ENCODE data around the gene ZBTB21.

Gene ZBTB21

GRCh38 chr21:41957991-41958766 is 52.0 kb downstream of the ZBTB21 start:
- H3K27ac ChIP-seq: peak overlapping the region; percentile 29 to 74
- peak; percentile 75 to 89 for DNase-seq
- H3K9me3 ChIP-seq: no peaks in the 10 kb centered on the region
- intact Hi-C loops (cut with DNase I; ENCODE audit: low total_unique reads): no loop called here
- no peaks in the 10 kb centered on the region for H3K36me3 ChIP-seq
- H3K4me3 ChIP-seq: no peak overlapping the region
- H3K4me1 ChIP-seq: peaks cover 0 to 38% (median 28%) of the 10 kb centered on the region in 4 donors
- peak; percentile 23 to 42 for TF ChIP-seq CTCF (IDR thresholded peaks at IDR 0.05)
- no peaks in the 10 kb centered on the region for H3K27me3 ChIP-seq

- Histone ChIP-seq H3K9me3 (no peaks in the 10 kb centered on the region), H3K27me3 (no peaks in the 10 kb centered on the region), H3K4me3 (no peak overlapping the region), H3K4me1 (peaks cover 0 to 48% (median 36%) of the 10 kb centered on the region in 4 donors), H3K36me3 (no peaks in the 10 kb centered on the region), H3K27ac (peak overlapping the region; percentile 29 to 74)
- intact Hi-C loops (cut with DNase I; ENCODE audit: low total_unique reads): no loop called here
- no peak for TF ChIP-seq CTCF (IDR thresholded peaks at IDR 0.05)
- no peak for DNase-seq
These were observed 53.0 kb downstream of the ZBTB21 start for GRCh38 chr21:41956926-41957729.

GRCh38 chr21:41955516-41955915 is 54.6 kb downstream of the ZBTB21 start:
- TF ChIP-seq CTCF (IDR thresholded peaks at IDR 0.05): no peak
- H3K4me3 ChIP-seq: no peak overlapping the region
- intact Hi-C loops (cut with DNase I; ENCODE audit: low total_unique reads): no loop called here
- no peaks in the 10 kb centered on the region for H3K27me3 ChIP-seq
- H3K4me1 ChIP-seq: peaks cover 0 to 63% (median 52%) of the 10 kb centered on the region in 4 donors
- DNase-seq: no peak
- H3K36me3 ChIP-seq: no peaks in the 10 kb centered on the region
- no peaks in the 10 kb centered on the region for H3K9me3 ChIP-seq
- no peak overlapping the region for H3K27ac ChIP-seq

- TF ChIP-seq CTCF (IDR thresholded peaks at IDR 0.05): no peak
- intact Hi-C loops (cut with DNase I; ENCODE audit: low total_unique reads): no loop called here
- H3K9me3 ChIP-seq: no peaks in the 10 kb centered on the region
- DNase-seq: no peak
- H3K4me1 ChIP-seq: peaks cover 0 to 65% (median 53%) of the 10 kb centered on the region in 4 donors
- H3K27ac ChIP-seq: peak overlapping the region; percentile 57 to 63
- no peaks in the 10 kb centered on the region for H3K36me3 ChIP-seq
- no peaks in the 10 kb centered on the region for H3K27me3 ChIP-seq
- H3K4me3 ChIP-seq: no peak overlapping the region
These were observed 55.3 kb downstream of the ZBTB21 start for GRCh38 chr21:41954654-41955499.
